HepG2 (cell line): ENCODE results near the gene FAM120B. TPM values are rescaled to one million over a fixed set of nuclear protein-coding genes. Genes with fewer than 3 reads are reported as not detected.

Experiments
- ATAC-seq: fragments of 200-7000 bp; cut with Tn5 transposase; 3 replicates; pipeline ENCODE4 v1.9.1; 2020; ENCODE audit warnings: mild to moderate bottlenecking, moderate library complexity
- BruUV-seq: library from RNA; stranded (reverse); fragments of 400-500 nt; replicated peaks from 2 replicates; lab custom pipeline; 2021; lab: Mats Ljungman, UMichigan
- CTCF ChIA-PET: fragments of 300-600 bp; formaldehyde crosslinking; extraction: SDS; loops from one replicate; lab custom pipeline; 2021; ENCODE audit warnings: low total read pairs, inconsistent platforms, low intra/inter-chr PET ratio; lab: Yijun Ruan, JAX
- POLR2A ChIA-PET: fragments of 350-600 bp; sonication (Branson Sonifier 250); formaldehyde crosslinking; loops from one replicate; lab custom pipeline; 2020; ENCODE audit warnings: antibody characterized with exemption, inconsistent platforms; lab: Yijun Ruan, JAX
- DNase-seq: peaks from one replicate; pipeline ENCODE4 v3.0.0-alpha.2; 2015; ENCODE audit warnings: low spot score
- FAIRE-seq: peaks from 3 replicates; lab custom pipeline; 2011; peaks lifted over from hg19 to GRCh38; lab: Jason Lieb, UNC
- H2AFZ ChIP-seq: one replicate; pipeline ENCODE4 v1.6.1; 2011; ENCODE audit warnings: low read length, inconsistent platforms
- H3K27ac ChIP-seq: fragments of 300-600 bp; 3 replicates; pipeline ENCODE4 v1.8.0; 2011; ENCODE audit warnings: mixed run types, mild to moderate bottlenecking, mixed read lengths, low read length, inconsistent platforms; ENCODE audit not compliant: insufficient read depth; ENCODE audit errors: extremely low read length
- H3K27me3 ChIP-seq, 2 experiments: fragments of 200-600 bp in 1 of 2; 2 replicates in 1 of 2; 3 replicates in 1 of 2; pipeline versions ENCODE4 v1.6.0 to v1.8.0; 2011; ENCODE audit warnings: low read length in 2 of 2, mild to moderate bottlenecking in 2 of 2, moderate library complexity in 2 of 2, inconsistent platforms in 1 of 2; ENCODE audit not compliant: insufficient read depth in 2 of 2, control insufficient read depth in 1 of 2
- H3K36me3 ChIP-seq, 2 experiments: fragments of 200-600 bp in 1 of 2; replicated peaks in 1 of 2; 2 replicates in 1 of 2; 3 replicates in 1 of 2; pipeline versions ENCODE4 v1.5.1 to v1.8.0; 2011; ENCODE audit warnings: low read length in 2 of 2, inconsistent platforms in 1 of 2; ENCODE audit not compliant: insufficient read depth in 2 of 2, control insufficient read depth in 1 of 2
- H3K4me1 ChIP-seq: 2 replicates; pipeline ENCODE4 v1.5.1; 2012; ENCODE audit warnings: low read length, inconsistent platforms; ENCODE audit not compliant: insufficient read depth
- H3K4me2 ChIP-seq: 2 replicates; pipeline ENCODE4 v1.6.0; 2011; ENCODE audit warnings: low read depth, low read length, inconsistent platforms
- H3K4me3 ChIP-seq, 3 experiments: fragments of 200-600 bp in 1 of 3; sonication (generic), shearing (Covaris generic) in 1 of 3; replicated peaks in 1 of 3; 2 replicates each; pipeline ENCODE4 v1.5.1; 2011 to 2016; ENCODE audit warnings: low read length in 3 of 3, inconsistent platforms in 2 of 3, low read depth in 2 of 3, mild to moderate bottlenecking in 2 of 3, control low read depth in 1 of 3, mixed read lengths in 1 of 3; ENCODE audit not compliant: insufficient read depth in 1 of 3
- H3K79me2 ChIP-seq: one replicate; pipeline ENCODE4 v1.6.1; 2011; ENCODE audit warnings: low read length, inconsistent platforms; ENCODE audit not compliant: insufficient read depth
- H3K9ac ChIP-seq: 2 replicates; pipeline ENCODE4 v1.6.0; 2011; ENCODE audit warnings: mild to moderate bottlenecking, low read depth, low read length, inconsistent platforms; ENCODE audit not compliant: insufficient read depth
- H3K9me3 ChIP-seq: 2 replicates; pipeline ENCODE4 v1.5.1; 2012; ENCODE audit warnings: mild to moderate bottlenecking, low read length
- H4K20me1 ChIP-seq: 2 replicates; pipeline ENCODE4 v1.6.0; 2011; ENCODE audit warnings: inconsistent platforms, mild to moderate bottlenecking, low read length, moderate library complexity; ENCODE audit not compliant: insufficient read depth
- CBX5 ChIP-seq: sonication (generic); formaldehyde crosslinking; IDR thresholded peaks from 2 replicates; pipeline ENCODE4 v1.4.0; 2020; ENCODE audit warnings: missing genetic modification reagents, borderline replicate concordance
- GATA4 ChIP-seq: sonication (generic); IDR thresholded peaks from 2 replicates; pipeline ENCODE4 v1.6.1; 2016; ENCODE audit warnings: antibody characterized with exemption, low read depth, borderline replicate concordance
- JARID2 ChIP-seq: sonication (generic); formaldehyde crosslinking; IDR thresholded peaks from 2 replicates; pipeline ENCODE4 v1.8.1; 2023; ENCODE audit warnings: missing genetic modification reagents, inconsistent platforms; ENCODE audit not compliant: insufficient replicate concordance
- JUN ChIP-seq: sonication (generic); formaldehyde crosslinking; IDR thresholded peaks from 2 replicates; pipeline ENCODE4 v1.4.0; 2020; ENCODE audit warnings: mild to moderate bottlenecking, missing genetic modification reagents
- MAFG ChIP-seq: sonication (generic); formaldehyde crosslinking; IDR thresholded peaks from 2 replicates; pipeline ENCODE4 v1.5.1; 2020; ENCODE audit warnings: mild to moderate bottlenecking, missing genetic modification reagents
- NFE2L2 ChIP-seq: fragments of 150-350 bp; IDR thresholded peaks from 2 replicates; pipeline ENCODE4 v1.6.1; 2014; ENCODE audit warnings: low read length
- PHF5A ChIP-seq: IDR thresholded peaks from one replicate; pipeline ENCODE4 v1.6.1; 2018; ENCODE audit warnings: low read depth, missing genetic modification reagents; ENCODE audit not compliant: unreplicated experiment
- RFX3 ChIP-seq: IDR thresholded peaks from 2 replicates; pipeline ENCODE4 v1.6.1; 2016; ENCODE audit warnings: missing biosample characterization, missing genetic modification reagents
- RNF2 ChIP-seq: fragments of 450-650 bp; conservative IDR thresholded peaks from 2 replicates; pipeline ENCODE4 v1.6.1; 2016; ENCODE audit warnings: low read depth
- SALL2 ChIP-seq: sonication (generic); formaldehyde crosslinking; IDR thresholded peaks from 2 replicates; pipeline ENCODE4 v1.8.1; 2023; ENCODE audit warnings: mild to moderate bottlenecking, missing genetic modification reagents, inconsistent platforms
- SOX13 ChIP-seq, 3 experiments: fragments of 450-650 bp in 1 of 3; sonication (generic) in 1 of 3; formaldehyde crosslinking in 1 of 3; IDR thresholded peaks in 2 of 3; conservative IDR thresholded peaks in 1 of 3; 2 replicates each; pipeline versions ENCODE4 v1.5.0 to v1.6.1; 2016 to 2020; ENCODE audit warnings: antibody characterized with exemption in 1 of 3, mild to moderate bottlenecking in 1 of 3, missing compliant biosample characterization in 1 of 3, missing genetic modification reagents in 1 of 3, moderate library complexity in 1 of 3
- ZNF180 ChIP-seq: sonication (generic); formaldehyde crosslinking; IDR thresholded peaks from 2 replicates; pipeline ENCODE4 v1.4.0; 2020; ENCODE audit warnings: low read depth, missing genetic modification reagents, borderline replicate concordance
- ZNF674 ChIP-seq: sonication (generic); formaldehyde crosslinking; IDR thresholded peaks from 2 replicates; pipeline ENCODE4 v1.5.0; 2020; ENCODE audit warnings: low read depth, mild to moderate bottlenecking, missing genetic modification reagents
- ZNF7 ChIP-seq: IDR thresholded peaks from 2 replicates; pipeline ENCODE4 v1.6.1; 2016; ENCODE audit warnings: missing biosample characterization, missing genetic modification reagents
- WGBS: methylation state at CpG from one replicate; pipeline ENCODE4 v1.1.6; 2017; ENCODE audit warnings: low lambda C conversion rate; 5-methylcytosine and 5-hydroxymethylcytosine counted together
- in situ Hi-C: cut with HindIII; loops from 2 replicates; pipeline ENCODE4 v1.10.0; 2017; ENCODE audit warnings: low pct_unique_long_range_greater_than_20kb; ENCODE audit not compliant: extremely low pct_ligation_motif_present
- intact Hi-C: fragments of 100-400 bp; cut with micrococcal nuclease; formaldehyde crosslinking; loops from one replicate; pipeline ENCODE4 v1.10.0; 2022; ENCODE audit not compliant: unreplicated experiment
- polyA plus RNA-seq, 8 experiments: library from polyadenylated mRNA; depleted of rRNA in 3 of 8; stranded (reverse) in 7 of 8; unstranded in 1 of 8; fragments of >200 nt; fragmentation: Illumina TruSeq in 4 of 8; extraction: Trizol in 4 of 8; gene quantifications; 2 replicates each; pipeline versions ENCODE4 v1.2.1 to v1.2.3, GENCODE V29; 2011 to 2016; ENCODE audit warnings: low read depth in 4 of 8, missing spikeins in 1 of 8, mixed read lengths in 1 of 8; ENCODE audit not compliant: insufficient read depth in 1 of 8
- total RNA-seq, 5 experiments: library from RNA; depleted of rRNA; stranded (reverse); fragments of >200 nt; fragmentation: Illumina TruSeq; extraction: Trizol; gene quantifications; 2 replicates each; pipeline ENCODE4 v1.2.3, GENCODE V29; 2016; ENCODE audit warnings: low read depth in 1 of 5
- TF ChIP-seq, protein P1 (sequence below): sonication (generic); formaldehyde crosslinking; IDR thresholded peaks from 2 replicates; pipeline ENCODE4 v1.4.0; 2020; ENCODE audit warnings: missing genetic modification reagents
- TF ChIP-seq, protein P2 (sequence below): sonication (generic); formaldehyde crosslinking; conservative IDR thresholded peaks from 2 replicates; pipeline ENCODE4 v1.4.0; 2020; ENCODE audit warnings: missing genetic modification reagents
- TF ChIP-seq, protein P3 (sequence below): sonication (generic); IDR thresholded peaks from 2 replicates; pipeline ENCODE4 v1.6.1; 2016; ENCODE audit warnings: low read depth, borderline replicate concordance

FAM120B gene
- total and polyA plus RNA-seq, 2 of the 13 experiments (the other 11 are each of a cell fraction or from before 2014, with no cell fraction given), result 9.2 to 10.7 TPM

DNA sequence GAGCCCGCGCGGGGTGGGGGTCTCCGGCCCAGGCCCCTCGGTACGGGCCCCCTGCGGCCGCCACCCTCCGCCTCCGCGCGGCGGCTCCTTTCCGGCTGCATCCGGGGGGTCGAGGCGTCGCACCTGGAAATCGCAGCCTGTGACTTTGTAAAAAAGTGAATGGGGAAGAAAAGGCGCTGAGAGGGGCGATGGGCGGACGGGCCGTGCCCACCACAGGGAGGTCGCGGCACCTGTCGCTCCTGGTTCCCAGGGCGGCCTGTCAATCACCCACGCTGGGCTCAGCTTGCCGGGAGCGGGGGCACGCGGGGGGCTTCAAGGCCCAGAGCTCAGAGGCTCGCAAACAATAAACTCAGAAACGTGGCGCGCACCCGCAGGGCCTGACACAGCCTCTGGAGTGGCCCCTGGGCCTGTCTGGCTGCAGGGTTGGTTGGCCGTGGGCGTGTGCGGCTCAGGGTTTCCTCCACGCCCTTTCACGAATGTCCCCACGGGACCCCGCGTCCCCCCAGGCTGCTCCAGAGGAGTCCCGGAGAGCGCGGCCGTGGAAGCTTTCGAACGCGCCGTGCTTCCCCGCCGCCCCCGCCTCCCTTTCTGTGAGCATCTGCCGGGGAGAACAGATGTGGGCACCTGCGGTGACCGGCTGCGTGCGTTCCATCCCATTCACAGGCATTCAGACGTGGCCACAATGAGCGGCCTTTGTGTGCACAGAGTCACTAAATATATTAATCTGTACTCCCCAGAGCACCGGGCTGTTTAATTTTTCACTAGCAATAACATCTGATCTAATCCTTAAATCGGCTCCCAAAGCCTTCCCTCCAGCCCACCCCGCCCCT lies 9.6 kb upstream of the FAM120B start (continued):
- TF ChIP-seq, protein P1, sequence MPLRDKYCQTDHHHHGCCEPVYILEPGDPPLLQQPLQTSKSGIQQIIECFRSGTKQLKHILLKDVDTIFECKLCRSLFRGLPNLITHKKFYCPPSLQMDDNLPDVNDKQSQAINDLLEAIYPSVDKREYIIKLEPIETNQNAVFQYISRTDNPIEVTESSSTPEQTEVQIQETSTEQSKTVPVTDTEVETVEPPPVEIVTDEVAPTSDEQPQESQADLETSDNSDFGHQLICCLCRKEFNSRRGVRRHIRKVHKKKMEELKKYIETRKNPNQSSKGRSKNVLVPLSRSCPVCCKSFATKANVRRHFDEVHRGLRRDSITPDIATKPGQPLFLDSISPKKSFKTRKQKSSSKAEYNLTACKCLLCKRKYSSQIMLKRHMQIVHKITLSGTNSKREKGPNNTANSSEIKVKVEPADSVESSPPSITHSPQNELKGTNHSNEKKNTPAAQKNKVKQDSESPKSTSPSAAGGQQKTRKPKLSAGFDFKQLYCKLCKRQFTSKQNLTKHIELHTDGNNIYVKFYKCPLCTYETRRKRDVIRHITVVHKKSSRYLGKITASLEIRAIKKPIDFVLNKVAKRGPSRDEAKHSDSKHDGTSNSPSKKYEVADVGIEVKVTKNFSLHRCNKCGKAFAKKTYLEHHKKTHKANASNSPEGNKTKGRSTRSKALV (CRISPR knock-in tag), result 0 out of 2 replicates have a peak, but pooled peaks have one; percentile 53

DNA sequence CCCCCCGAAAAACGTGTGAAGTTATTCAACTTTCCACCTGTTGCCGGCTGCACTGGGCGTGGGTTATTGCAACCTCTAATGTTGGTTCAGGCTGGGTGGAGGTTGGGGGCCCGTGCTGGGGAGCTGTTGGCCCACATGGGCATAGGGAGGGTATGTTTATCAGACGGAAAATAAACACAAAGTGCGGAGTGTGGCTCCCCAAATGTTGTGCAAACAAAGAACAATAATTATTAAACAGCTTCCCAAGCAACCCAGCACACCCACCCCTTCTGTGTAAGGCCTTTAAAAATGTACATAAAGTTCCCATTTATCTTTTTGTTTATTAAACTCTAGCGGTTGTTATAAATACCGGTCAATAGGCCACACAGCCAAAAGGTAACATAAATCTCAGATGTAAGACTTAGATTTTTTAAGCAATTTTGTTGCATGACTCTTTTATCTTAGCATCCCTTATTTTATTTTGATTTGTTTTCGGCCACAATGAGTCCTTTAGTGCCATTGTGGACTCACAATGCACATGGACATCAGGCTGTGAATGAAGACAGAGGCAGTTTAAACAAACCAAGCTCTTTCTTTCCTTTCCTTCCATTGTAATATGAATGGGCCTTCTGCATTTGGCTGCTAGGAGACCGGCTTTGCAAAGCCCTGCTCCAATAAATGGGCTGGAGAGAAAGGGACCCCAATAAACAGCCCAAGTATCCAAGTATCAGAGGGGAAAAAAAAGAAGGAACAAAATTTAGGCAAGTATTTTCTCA lies 8.8 kb upstream of the FAM120B start:
- intact Hi-C loops, result loop anchor here (1.0 kb wide), 1 partner anchor 67 kb away; no protein-coding TSS in a partner anchor
- in situ Hi-C loops, result no loop called here
- Histone ChIP-seq H3K27ac (no peak overlapping the region), H3K79me2 (no peaks in the 10 kb centered on the region), H4K20me1 (peaks cover 4% of the 10 kb centered on the region; the same call in 1 of the 2 replicates), H3K9me3 (peaks cover 11% of the 10 kb centered on the region; the same call in 1 of the 2 replicates), H3K27me3 (peaks cover 12 to 54% of the 10 kb centered on the region in 2 experiments), H3K4me2 (no peak overlapping the region), H2AFZ (no peak overlapping the region), H3K4me3 (no peak overlapping the region), H3K4me1 (peaks cover 14% of the 10 kb centered on the region), H3K36me3 (no peaks in the 10 kb centered on the region), H3K9ac (no peak overlapping the region)
- no peak for FAIRE-seq
- CTCF ChIA-PET, result no interaction called here
- WGBS, result 20% methylated on average over 11 of the region's 11 CpGs
- DNase-seq, result no peak
- no TSS peak for BruUV-seq
- ATAC-seq, result no peak
- POLR2A ChIA-PET, result no interaction called here
- TF ChIP-seq MAFG (CRISPR knock-in tag) (no peak), ZNF674 (no peak), GATA4 (no peak), SOX13 (IDR thresholded peaks at IDR 0.05) (no peak), SOX13 (CRISPR knock-in tag; conservative IDR thresholded peaks at IDR 0.05 in 1 of 2, IDR thresholded peaks at IDR 0.05 in 1 of 2) (no peak), ZNF7 (CRISPR knock-in tag) (no peak), ZNF180 (CRISPR knock-in tag) (no peak), JARID2 (CRISPR knock-in tag) (no peak), PHF5A (no peak), NFE2L2 (no peak), RNF2 (no peak), SALL2 (no peak), CBX5 (CRISPR knock-in tag) (no peak), RFX3 (CRISPR knock-in tag) (no peak), JUN (CRISPR knock-in tag) (no peak)
- TF ChIP-seq, protein P2, sequence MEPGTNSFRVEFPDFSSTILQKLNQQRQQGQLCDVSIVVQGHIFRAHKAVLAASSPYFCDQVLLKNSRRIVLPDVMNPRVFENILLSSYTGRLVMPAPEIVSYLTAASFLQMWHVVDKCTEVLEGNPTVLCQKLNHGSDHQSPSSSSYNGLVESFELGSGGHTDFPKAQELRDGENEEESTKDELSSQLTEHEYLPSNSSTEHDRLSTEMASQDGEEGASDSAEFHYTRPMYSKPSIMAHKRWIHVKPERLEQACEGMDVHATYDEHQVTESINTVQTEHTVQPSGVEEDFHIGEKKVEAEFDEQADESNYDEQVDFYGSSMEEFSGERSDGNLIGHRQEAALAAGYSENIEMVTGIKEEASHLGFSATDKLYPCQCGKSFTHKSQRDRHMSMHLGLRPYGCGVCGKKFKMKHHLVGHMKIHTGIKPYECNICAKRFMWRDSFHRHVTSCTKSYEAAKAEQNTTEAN (CRISPR knock-in tag), result no peak
- TF ChIP-seq, protein P3, sequence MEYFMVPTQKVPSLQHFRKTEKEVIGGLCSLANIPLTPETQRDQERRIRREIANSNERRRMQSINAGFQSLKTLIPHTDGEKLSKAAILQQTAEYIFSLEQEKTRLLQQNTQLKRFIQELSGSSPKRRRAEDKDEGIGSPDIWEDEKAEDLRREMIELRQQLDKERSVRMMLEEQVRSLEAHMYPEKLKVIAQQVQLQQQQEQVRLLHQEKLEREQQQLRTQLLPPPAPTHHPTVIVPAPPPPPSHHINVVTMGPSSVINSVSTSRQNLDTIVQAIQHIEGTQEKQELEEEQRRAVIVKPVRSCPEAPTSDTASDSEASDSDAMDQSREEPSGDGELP, result no peak
